HG02885 (cell line): ENCODE measurements around the gene PRH1.

Source experiments
- ATAC-seq: cut with Tn5 transposase; IDR thresholded peaks from one replicate; pipeline ENCODE4 v1.9.1; 2021; ENCODE audit warnings: mild to moderate bottlenecking; ENCODE audit not compliant: unreplicated experiment, poor library complexity

Gene PRH1

GRCh38 chr12:10884086-10884725 lies at the start of gene PRH1:
TSS of gene PRH1 (minus strand) at chr12:10884255. CDS start at chr12:10884217, 38 bp downstream.
- ATAC-seq, result no peak

- no peak for ATAC-seq
These were observed 44.8 kb upstream of the PRH1 start, which contains the start of gene PRH2 for GRCh38 chr12:10928746-10929286. TSS of gene PRH2 (plus strand) at chr12:10929236. CDS start at chr12:10929274, 38 bp downstream.

GRCh38 chr12:10926269-10926668 lies 42.2 kb upstream of the PRH1 start:
- no peak for ATAC-seq

GRCh38 chr12:10919809-10920208 lies 35.8 kb upstream of the PRH1 start:
- ATAC-seq, result no peak

GRCh38 chr12:10910380-10910779 lies 26.3 kb upstream of the PRH1 start:
- no peak for ATAC-seq

- no peak for ATAC-seq
These were observed 25.4 kb upstream of the PRH1 start, which contains the start of gene TAS2R13 for GRCh38 chr12:10909462-10909861. TSS of gene TAS2R13 (minus strand) at chr12:10909562. CDS start at chr12:10909298, 264 bp downstream.

- no peak for ATAC-seq
These were observed 20.6 kb upstream of the PRH1 start for GRCh38 chr12:10904686-10905085.

GRCh38 chr12:10901427-10901826 lies 17.4 kb upstream of the PRH1 start:
- no peak for ATAC-seq

GRCh38 chr12:10900972-10901371 lies 16.9 kb upstream of the PRH1 start:
- ATAC-seq, result no peak

- no peak for ATAC-seq
These were observed 16.5 kb upstream of the PRH1 start for GRCh38 chr12:10900530-10900929.

- no peak for ATAC-seq
These were observed 12.8 kb upstream of the PRH1 start for GRCh38 chr12:10896854-10897253.

GRCh38 chr12:10891937-10892336 lies 7.9 kb upstream of the PRH1 start:
- ATAC-seq, result no peak

- no peak for ATAC-seq
These were observed 5.2 kb upstream of the PRH1 start for GRCh38 chr12:10889226-10889625.

- no peak for ATAC-seq
These were observed 10.7 kb downstream of the PRH1 start for GRCh38 chr12:10873378-10873777.

- ATAC-seq, result no peak
These were observed 16.7 kb downstream of the PRH1 start for GRCh38 chr12:10867381-10867780.

GRCh38 chr12:10863512-10864218 lies 20.4 kb downstream of the PRH1 start:
- no peak for ATAC-seq

- no peak for ATAC-seq
These were observed 22.7 kb downstream of the PRH1 start for GRCh38 chr12:10861366-10861765.

- no peak for ATAC-seq
These were observed 28.2 kb downstream of the PRH1 start for GRCh38 chr12:10855807-10856206.

GRCh38 chr12:10853776-10854175 lies 30.3 kb downstream of the PRH1 start:
- ATAC-seq, result no peak

- no peak for ATAC-seq
These were observed 32.7 kb downstream of the PRH1 start for GRCh38 chr12:10851243-10851858.

GRCh38 chr12:10849425-10849878 lies 34.6 kb downstream of the PRH1 start, which contains the start of gene PRR4:
TSS of gene PRR4 (minus strand) at chr12:10849475. CDS start at chr12:10849437, 38 bp downstream.
- ATAC-seq, result no peak
